ENCODE measurements around the gene BRIX1.

Gene BRIX1, protein sequence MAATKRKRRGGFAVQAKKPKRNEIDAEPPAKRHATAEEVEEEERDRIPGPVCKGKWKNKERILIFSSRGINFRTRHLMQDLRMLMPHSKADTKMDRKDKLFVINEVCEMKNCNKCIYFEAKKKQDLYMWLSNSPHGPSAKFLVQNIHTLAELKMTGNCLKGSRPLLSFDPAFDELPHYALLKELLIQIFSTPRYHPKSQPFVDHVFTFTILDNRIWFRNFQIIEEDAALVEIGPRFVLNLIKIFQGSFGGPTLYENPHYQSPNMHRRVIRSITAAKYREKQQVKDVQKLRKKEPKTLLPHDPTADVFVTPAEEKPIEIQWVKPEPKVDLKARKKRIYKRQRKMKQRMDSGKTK

DNA sequence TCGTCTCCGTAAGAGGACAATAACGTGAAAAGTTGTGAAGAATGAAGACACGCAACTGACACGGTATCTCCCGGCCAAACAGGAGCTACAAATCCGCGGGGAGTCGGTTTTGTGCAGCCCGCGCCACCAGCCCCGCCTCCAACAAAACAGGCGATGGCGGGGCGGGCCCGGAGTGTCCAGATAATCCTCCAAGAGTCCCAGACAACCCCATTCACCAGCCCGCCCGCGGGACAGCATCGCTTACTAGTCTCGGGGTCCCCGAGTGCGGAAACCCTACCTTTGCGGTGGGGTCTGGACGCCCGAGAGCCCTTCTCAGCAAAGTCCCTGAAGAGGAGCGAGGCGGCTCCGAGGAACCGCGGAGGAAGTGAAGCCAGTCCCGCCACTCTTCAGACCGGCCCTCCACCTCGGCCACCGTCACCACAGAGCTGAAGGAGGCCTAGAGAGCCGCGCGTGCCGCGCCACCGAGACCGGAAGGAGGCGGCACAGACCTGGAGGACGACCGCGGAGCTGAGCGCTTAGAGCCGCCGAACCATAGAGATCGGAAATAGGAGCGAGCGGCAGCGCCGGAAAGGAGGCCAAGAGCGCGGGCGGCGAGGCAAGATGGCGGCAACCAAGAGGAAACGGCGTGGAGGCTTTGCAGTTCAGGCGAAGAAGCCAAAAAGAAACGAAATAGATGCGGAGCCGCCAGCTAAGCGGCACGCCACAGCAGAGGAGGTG, at the start of gene BRIX1, which contains the start of gene RAD1:
Gene BRIX1 (plus strand): TSS at position 573 of the 717 bp plus-strand sequence. CDS start 28 bp downstream, at position 601.
Gene RAD1 (minus strand): TSS at position 366 of the 717 bp plus-strand sequence. CDS start 612 bp downstream, outside the sequence.
- DNase-seq (ENCODE audit: low read depth in 3 of 3): peak; percentile 87 to 93 (median 90)

DNA sequence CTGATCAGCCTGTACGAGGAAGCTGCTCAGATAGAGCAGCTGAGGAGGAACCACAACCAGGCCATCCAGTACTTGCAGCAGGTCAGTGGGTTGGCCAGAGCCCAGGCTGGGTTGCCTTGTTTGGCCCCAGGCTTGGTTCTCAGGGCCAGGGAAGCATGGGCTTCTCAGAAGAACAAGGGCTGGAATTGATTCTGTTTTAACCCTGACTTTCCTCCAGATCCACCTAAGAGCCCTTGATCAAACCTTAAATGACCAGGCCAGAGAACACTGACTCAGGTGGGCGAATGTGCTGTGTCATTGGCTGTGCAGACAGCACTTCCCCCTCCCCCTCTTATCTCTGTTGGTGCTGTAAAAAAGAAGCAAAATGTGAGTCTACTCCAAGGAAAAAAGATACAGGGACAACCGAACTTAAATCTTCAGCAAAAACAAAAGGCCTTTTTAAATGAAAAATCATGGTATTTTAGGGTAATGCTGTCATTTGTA, 48.5 kb upstream of the BRIX1 start:
- no peak for DNase-seq (ENCODE audit: low read depth in 3 of 3)

DNA sequence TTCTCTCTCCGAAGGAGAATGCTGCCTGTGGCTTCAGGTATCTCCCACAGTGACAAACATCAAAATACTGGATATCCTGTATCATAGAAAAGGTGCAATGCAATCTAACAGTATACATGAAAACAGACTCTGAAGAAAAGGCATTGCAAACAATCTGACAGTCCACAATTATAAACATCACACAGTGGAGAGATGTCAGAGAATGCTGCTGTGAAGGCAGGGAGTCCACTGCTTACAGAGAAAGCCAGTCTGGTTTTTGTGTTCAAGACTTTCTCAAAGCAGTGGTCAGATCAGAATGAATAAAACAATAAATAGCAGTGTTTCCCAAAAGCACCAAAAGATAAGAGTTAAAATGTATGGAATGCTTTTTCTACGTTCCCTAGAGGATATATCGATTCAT, 47.9 kb upstream of the BRIX1 start:
- no peak for DNase-seq (ENCODE audit: low read depth in 3 of 3)

DNA sequence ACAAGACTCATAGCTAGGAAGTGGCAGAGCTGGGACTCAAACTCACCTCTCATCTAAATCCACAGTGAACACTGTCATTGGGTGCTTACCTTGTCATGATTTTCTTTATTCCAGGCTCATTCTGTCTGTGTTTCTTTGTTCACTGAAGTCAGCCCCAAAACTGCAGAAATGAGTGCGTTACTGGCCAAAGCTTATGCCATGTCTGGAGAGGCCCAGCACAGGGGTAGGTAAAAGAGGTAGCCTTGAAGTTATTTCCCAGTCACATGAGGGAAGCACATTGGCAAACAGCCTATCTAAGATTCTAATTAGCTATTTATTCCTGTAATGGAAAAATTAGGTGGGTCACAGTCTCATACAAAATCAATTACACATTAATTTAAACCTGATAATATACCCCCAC, 46.7 kb upstream of the BRIX1 start:
- DNase-seq (ENCODE audit: low read depth in 3 of 3): no peak

DNA sequence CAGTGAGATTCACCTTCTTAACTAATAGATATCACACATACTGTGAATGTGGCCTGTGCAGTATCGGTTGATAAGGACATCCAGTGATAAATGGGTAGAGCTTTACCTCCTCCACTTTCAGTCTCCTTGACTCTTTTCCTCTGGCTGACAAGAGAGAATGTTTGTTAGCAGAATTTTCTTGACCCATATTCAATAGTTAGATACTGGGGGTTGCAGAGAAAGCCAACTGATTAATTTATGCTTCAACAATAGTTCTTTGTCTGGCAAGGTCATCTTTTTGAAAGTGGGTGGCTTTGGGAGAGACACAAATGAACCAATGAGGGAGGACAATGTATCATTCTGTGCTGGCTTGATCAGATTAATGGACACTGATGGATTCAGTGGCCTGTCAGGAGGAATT, 46.3 kb upstream of the BRIX1 start:
- no peak for DNase-seq (ENCODE audit: low read depth in 3 of 3)

DNA sequence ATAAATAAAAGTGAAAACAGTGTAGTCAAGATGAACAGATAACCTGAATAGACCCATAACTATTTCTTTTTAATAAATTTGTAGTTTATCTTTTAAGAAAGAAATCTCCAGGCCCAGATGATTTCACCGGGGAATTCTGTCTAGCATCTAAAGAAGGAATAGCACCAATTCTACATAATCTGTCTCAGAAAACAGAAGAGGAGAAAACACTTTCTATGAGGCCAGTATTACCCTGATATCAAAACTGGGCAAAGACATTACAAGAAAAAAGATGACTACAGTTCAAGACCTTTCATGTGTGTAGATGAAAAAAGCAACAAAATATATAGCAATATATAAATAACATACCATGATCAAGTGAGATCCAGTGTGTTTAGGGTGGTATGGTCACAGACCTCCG, 45.1 kb upstream of the BRIX1 start:
- DNase-seq (ENCODE audit: low read depth in 3 of 3): no peak

DNA sequence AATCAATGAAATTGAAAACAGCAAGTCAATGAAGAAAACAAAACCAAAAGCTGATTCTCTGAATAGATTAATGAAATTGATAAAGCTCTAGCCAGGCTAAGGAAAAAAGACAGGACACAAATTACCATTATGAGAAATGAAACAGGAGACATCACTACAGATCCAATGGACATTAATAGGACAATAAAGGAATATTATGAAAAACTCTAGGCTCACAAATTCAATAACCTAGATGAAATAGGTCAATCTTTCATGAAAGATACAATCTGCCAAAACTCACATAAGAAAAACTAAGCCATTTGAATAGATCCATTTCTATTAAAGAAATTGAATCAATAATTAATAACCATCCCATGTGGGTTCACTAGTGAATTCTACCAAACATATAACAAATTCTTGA, 39.2 kb upstream of the BRIX1 start:
- DNase-seq (ENCODE audit: low read depth in 3 of 3): no peak

DNA sequence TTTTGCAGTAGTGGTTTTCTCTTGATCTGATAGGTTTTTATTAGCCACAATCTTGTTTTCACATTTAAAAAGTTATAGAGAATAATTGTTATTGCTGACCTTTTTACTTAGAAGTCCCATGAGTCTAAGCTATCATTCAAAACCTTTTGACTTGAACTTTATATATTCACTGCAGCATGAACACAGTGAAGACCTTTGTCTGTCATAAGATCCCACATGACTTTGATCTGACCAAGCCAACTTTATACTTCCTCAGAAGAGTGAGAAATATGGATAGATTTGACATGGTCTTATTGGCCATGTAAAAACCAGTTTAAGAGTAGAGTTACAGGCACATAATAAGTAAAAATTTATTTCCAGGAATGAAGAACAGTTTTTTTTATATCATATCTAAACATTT, 34.3 kb upstream of the BRIX1 start:
- DNase-seq (ENCODE audit: low read depth in 3 of 3): no peak

DNA sequence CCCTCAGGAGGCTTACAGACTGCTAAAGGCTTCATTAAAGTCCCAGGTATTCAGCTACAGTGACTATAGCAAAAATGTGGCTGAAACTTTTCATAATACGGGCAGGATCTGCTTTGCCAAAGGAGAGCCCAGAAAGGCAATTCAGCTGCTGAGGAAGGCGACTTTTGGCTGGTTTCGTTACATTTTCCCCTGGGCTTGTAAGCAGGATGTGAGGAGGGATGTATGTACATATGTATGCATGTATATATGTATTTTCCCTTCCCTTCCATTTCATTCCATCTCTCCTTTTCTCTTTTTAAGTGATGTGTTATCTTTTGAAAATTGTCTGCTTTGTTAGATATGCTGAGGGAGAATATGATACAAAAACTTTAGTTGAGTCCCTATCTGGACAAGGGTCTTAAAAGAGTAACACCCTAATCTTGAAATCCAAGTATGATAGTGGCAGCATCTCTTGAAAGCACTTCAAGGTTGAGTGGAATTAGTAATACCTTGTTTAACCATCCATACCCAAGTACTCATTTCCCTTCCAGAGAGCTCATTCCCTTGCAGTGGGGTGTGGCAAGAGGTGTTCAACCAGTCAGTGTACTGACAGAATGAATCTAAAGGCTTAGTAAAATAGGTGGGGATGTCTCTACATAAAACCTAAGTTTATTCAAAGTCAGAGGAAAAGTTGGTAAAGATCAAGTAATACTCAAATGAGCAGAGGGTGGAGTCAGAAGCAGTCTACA, 29.0 kb upstream of the BRIX1 start:
- DNase-seq (ENCODE audit: low read depth in 3 of 3): no peak

DNA sequence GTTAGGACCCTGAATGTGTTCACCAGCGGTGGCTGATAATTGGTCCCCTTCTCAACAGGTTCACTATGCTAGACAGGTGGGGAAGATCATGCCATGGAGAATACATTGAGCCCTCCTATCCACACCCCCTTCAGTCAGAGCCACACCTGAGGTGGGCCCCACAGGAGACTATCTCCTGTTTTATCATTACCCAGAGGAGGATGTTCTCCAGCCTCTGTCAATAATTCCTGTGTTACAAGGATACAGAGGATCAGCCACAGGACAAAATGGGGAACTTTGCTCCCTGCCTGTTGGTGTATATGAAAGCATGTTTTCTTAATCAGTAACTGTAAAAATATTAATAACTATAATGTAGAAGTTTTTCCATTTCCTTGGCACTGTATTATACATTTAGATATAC, 26.1 kb upstream of the BRIX1 start:
- DNase-seq (ENCODE audit: low read depth in 3 of 3): no peak

DNA sequence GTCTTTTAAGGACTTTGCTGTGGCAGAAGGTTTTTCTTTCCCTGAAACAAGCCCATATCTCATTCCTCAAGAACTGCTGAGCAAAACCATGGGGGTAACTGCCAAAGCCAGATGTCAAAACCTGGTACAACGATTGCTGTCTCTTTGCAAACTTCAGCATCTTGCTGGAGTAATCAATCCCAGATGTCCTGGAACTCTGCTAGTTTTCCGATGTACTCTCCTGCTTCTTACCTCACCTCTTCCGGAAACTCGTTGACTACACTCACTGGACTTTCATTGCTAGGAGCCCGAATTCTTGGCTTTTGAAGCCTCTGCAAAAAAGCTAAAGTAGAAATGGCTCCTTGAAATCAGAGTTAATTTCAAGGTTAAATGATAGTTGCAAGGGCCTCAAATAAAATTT, 23.5 kb upstream of the BRIX1 start:
- no peak for DNase-seq (ENCODE audit: low read depth in 3 of 3)

DNA sequence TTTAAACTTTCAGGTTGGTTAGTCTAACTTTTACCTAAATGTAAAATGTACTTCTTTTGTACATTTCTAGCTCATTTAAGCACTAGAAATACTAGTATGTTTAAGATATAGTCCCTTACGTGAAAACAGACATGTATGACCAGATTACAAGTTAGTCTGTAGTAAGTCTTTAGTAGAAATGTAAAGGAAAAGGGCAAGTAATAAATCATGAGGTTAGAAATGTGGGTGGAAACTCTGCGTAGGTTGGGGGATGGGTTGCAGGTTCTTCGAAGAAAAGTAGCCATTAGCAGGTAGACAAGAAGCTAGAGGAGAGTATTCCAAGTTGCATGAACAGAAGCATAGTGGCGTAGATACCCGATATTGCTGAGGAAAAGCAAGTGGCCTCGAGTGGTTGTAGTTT, 23.1 kb upstream of the BRIX1 start:
- DNase-seq (ENCODE audit: low read depth in 3 of 3): no peak

DNA sequence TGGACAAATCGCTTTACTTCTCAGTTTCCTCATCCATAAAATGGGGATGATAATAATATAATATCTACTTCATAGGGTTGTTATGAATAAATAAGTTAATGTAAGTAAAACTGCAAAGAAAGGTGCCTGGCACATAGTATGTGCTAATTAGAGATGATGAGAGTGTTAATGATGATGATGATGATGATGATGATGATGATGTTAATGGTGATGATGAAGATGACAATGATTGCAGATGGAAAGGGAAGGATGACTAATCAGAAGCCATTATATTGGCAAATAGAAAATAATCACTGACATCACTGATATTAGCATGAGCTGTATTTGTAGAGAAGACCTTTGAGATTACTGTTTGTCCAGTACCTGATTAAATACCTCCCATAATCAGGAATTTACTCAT, 20.8 kb upstream of the BRIX1 start:
- no peak for DNase-seq (ENCODE audit: low read depth in 3 of 3)

DNA sequence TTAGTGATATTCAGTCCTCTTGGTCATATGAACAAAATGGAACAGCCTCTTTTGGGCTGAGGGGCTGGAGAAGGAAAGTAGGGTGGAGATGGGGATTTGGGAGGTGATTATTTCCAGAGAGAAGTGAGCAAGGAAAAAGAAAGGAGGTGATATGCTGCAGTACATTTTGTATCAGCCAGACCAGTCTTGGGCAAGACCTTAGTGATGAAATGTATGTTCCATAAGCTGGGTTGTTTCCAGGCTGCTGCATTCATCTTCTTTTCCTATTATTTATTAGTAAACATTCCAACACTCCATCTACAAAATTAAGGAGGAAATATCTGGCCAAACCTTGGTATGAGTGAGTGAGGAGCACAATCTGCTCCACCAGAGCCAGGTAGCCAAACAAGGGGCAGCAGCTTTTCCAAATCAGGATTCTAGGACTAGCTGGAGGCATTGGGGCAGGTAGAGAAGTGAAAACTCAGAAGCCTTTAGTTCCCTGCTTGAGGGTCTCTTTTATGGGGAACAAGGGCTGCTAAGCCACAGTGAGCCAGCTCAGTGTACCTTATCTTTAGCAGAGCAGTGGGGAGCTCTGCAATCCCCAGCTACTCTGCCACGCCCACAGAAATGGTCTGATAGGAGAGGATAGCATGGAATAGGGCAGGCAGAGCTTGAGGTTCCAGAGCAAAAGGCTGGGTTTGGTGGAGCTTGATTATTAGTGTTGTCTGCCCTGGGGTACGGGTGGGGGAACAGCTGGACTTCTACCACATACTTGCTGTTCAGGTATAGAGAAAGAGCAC, 19.7 kb upstream of the BRIX1 start:
- no peak for DNase-seq (ENCODE audit: low read depth in 3 of 3)

DNA sequence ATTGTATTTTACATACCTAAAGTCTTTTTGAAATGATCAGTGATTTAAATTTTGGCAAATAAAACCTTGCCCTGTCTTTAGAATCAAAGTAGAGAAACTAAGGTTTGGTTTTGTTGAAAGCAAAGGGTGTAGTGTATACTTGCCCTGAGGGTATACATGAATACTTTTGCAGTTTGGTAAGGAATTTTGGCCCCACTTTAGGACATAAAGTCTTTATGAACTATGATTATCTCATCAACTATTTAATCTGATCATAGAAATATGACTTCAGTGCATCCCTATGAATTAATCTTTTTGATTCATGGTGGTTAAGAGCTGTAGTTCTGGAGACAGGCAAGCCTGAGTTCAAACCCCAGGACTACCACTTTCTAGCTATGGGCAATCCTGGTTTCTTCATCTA, 17.9 kb upstream of the BRIX1 start:
- no peak for DNase-seq (ENCODE audit: low read depth in 3 of 3)

DNA sequence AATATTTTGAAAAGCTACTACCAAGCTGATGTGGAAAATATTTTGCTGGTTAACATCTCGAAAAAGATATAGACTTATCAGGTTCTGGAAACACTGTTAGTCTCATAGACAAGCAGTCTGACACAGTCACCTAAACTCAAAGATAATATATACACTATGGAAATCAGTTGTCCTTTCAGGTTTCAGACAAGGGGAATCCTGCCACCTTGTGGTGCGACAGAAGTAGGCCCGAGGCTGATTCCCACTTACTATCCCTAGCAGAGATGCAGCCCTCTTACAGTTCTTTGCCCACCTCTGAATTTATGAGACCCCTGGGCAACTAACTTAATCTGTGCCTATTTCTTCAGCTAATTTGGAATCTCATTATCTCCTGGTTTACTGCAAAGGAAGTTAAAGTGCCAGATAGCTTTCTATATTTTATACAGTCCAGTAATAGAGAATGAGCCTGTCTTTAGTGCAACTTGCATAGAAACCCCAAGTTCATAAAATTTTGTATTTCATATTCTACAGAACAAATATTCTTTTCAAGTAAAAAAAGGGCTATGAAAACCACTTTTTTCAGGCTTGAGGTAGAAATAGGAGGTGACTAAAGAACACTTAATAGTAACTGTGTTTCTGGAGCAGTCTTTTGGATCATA, 17.1 kb upstream of the BRIX1 start:
- DNase-seq (ENCODE audit: low read depth in 3 of 3): peak; percentile 34 to 37 (median 36)

DNA sequence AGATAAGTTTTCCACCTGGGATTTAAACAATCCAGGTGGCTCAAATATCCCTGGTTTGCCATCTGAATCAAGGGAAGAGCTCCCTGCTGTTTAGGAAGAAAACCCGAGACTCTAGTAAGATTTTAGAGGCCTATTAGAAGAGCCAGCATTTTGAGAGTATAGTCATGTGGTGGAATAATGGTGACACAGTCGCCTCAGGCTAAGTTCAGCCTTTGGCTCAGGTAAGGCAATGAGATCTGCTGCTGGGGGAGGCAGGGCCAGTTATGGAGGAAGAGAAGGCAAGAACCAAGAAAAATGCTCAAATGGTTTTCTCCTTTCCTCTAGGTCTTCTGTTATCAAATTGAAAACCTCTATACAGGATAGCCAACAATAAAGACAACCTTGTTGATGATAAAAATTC, 16.4 kb upstream of the BRIX1 start:
- DNase-seq (ENCODE audit: low read depth in 3 of 3): no peak

DNA sequence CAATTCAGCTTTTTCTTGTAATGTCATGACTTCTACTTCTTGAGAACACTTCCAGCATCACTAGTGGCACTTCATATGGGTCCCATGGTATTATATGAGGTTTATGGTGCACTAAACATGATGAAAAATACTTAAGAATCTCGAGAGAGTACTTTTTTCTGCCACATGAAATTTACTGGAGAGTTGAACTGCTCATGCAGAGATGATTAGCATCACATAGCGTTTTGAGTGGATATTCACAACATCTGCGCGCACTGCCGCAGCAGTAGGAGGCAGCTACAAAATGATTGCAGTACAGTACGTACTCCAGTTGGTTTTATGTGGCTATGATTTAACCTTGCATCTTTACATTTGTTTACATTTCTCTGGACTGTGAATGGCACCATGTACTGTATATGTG, 14.9 kb upstream of the BRIX1 start:
- DNase-seq (ENCODE audit: low read depth in 3 of 3): no peak

DNA sequence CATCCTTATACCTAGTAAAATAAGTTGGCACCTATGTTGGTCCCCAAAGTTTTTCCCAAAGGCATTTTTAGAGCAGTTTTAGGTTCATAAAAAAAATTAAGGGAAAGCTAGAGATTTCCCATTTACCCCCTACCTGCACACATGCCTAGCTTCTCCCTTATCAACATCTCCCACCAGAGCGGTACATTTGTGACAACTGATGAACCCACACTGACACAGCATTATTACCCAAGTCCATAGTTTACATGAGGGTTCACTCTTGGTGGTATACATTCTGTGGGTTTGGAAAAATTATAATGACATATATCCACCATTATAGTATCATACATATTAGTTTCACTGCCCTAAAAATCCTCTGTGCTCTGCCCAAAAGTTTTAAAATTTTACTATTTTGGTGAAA, 12.3 kb upstream of the BRIX1 start:
- no peak for DNase-seq (ENCODE audit: low read depth in 3 of 3)

DNA sequence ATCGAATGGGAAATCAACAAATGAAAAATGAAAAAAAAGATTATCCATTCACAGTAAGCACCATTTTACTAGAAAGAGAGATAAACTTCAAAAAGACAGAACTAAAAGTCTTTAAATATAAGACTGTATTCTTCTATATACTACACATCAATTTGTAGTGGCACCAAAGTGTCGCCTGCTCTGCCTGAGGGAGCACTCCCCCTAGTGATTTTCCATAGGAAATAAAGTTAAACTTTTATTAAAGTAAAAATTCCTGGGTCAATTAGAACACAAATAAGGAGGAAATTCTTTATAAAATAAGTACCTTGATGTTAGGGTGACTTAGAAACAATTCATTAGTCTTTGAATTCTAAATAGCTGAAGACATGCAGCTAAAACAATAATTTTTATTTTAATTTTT, 9.9 kb upstream of the BRIX1 start:
- no peak for DNase-seq (ENCODE audit: low read depth in 3 of 3)

DNA sequence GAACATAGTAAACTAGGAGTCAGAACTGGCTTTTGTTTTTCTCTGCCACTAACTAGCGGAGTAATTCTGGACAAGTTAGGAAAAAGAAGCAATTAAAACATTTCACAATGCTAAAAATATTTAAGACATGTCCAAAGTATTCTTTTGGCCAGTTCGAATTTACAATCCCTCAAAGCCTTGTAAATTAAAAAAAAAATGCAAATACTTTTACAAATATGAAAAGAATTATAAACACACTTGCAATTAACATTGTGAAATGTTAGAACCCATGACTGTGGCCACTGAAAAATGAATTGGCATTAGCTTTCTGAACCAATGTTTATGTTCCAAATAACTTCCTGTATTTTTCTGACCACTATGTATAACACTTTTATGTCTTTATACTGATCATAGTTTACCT, 2.4 kb upstream of the BRIX1 start:
- DNase-seq (ENCODE audit: low read depth in 3 of 3): no peak

All from stimulated activated CD4-positive, alpha-beta T cell treated with anti-CD3 and anti-CD28 coated beads, TNF-alpha, amount 100 ng/mL, for 24 hours (primary cell).